Activated gamma-delta T cell treated with anti-CD3 and anti-CD28 coated beads, Interleukin-2, amount 50 U/mL, for 16 hours (primary cell): ENCODE data around the gene MLH3.

Source experiments
- DNase-seq: peaks from one replicate; pipeline ENCODE4 v3.0.0-alpha.2; 2020; ENCODE audit warnings: low read depth

Gene MLH3

GRCh38 chr14:75066691-75067090 lies 15.4 kb upstream of the MLH3 start:
- no peak for DNase-seq

GRCh38 chr14:75064205-75064567 lies 12.9 kb upstream of the MLH3 start:
- no peak for DNase-seq

- peak; percentile 87 for DNase-seq
These were observed 12.4 kb upstream of the MLH3 start, which contains the start of gene ACYP1 for GRCh38 chr14:75063491-75064204. TSS of gene ACYP1 (minus strand) at chr14:75064024. CDS start at chr14:75063553, 471 bp downstream.

GRCh38 chr14:75063013-75063412 lies 11.7 kb upstream of the MLH3 start:
- DNase-seq = no peak

GRCh38 chr14:75060420-75060819 lies 9.2 kb upstream of the MLH3 start:
- no peak for DNase-seq

- no peak for DNase-seq
These were observed 8.4 kb upstream of the MLH3 start for GRCh38 chr14:75059642-75060041.

- DNase-seq = no peak
These were observed 3.2 kb upstream of the MLH3 start for GRCh38 chr14:75054421-75054820.

GRCh38 chr14:75053396-75054291 lies 2.4 kb upstream of the MLH3 start:
- DNase-seq = no peak

GRCh38 chr14:75051556-75051899 lies 261 bp upstream of the MLH3 start:
- DNase-seq = no peak

- DNase-seq = no peak
These were observed 1.5 kb downstream of the MLH3 start for GRCh38 chr14:75049731-75050201.

GRCh38 chr14:75049136-75049535 lies 2.1 kb downstream of the MLH3 start:
- no peak for DNase-seq

- no peak for DNase-seq
These were observed 3.2 kb downstream of the MLH3 start for GRCh38 chr14:75048101-75048500.

GRCh38 chr14:75047506-75047905 lies 3.8 kb downstream of the MLH3 start:
- no peak for DNase-seq

GRCh38 chr14:75046899-75047298 lies 4.4 kb downstream of the MLH3 start:
- DNase-seq = no peak

GRCh38 chr14:75046275-75046674 lies 5.0 kb downstream of the MLH3 start:
- DNase-seq = no peak

- DNase-seq = no peak
These were observed 6.5 kb downstream of the MLH3 start for GRCh38 chr14:75044752-75045151.

- DNase-seq = no peak
These were observed 6.9 kb downstream of the MLH3 start for GRCh38 chr14:75044322-75044721.

GRCh38 chr14:75042035-75042434 lies 9.2 kb downstream of the MLH3 start:
- no peak for DNase-seq

- no peak for DNase-seq
These were observed 9.7 kb downstream of the MLH3 start for GRCh38 chr14:75041613-75042012.

GRCh38 chr14:75040959-75041358 lies 10.3 kb downstream of the MLH3 start:
- DNase-seq = no peak

- DNase-seq = no peak
These were observed 10.8 kb downstream of the MLH3 start for GRCh38 chr14:75040507-75040906.

GRCh38 chr14:75032939-75033338 lies 18.3 kb downstream of the MLH3 start:
- no peak for DNase-seq

GRCh38 chr14:75030147-75030546 lies 21.1 kb downstream of the MLH3 start:
- no peak for DNase-seq
